ENCODE data around the gene CRHR2. TPM values are rescaled to one million over a fixed set of nuclear protein-coding genes. Genes with fewer than 3 reads are reported as not detected.

Gene CRHR2
- polyA plus RNA-seq, 1 experiment, result not detected

GRCh38 chr7:30613366-30614325 is 68.6 kb downstream of the CRHR2 start:
- DNase-seq (ENCODE audit: low read depth), result no peak
- CTCF ChIA-PET, result interaction anchor here (0.6 to 1.1 kb wide), 2 partner anchors 8 to 416 kb away, joined by 3 to 5 read pairs; no protein-coding TSS in a partner anchor
- POLR2A ChIA-PET, result interaction anchor here (0.7 kb wide), 1 partner anchor 10 kb away, joined by 16 read pairs; no protein-coding TSS in a partner anchor
- Histone ChIP-seq H3K36me3 (ENCODE audit: control insufficient read depth, insufficient read depth, low read length) (peaks cover 27% of the 10 kb centered on the region), H3K27me3 (ENCODE audit: control insufficient read depth, insufficient read depth, low read length) (no peaks in the 10 kb centered on the region), H3K4me3 (ENCODE audit: low read depth, low read length) (no peak overlapping the region)
- no peak for TF ChIP-seq CTCF (IDR thresholded peaks at IDR 0.05; ENCODE audit: insufficient read depth, low read depth, low read length)

- H3K27me3 ChIP-seq (ENCODE audit: control insufficient read depth, insufficient read depth, low read length), result no peaks in the 10 kb centered on the region
- TF ChIP-seq CTCF (IDR thresholded peaks at IDR 0.05; ENCODE audit: insufficient read depth, low read depth, low read length), result no peak
- ChIA-PET CTCF (no interaction called here), POLR2A (no interaction called here)
- H3K36me3 ChIP-seq (ENCODE audit: control insufficient read depth, insufficient read depth, low read length), result peaks cover 24% of the 10 kb centered on the region
- DNase-seq (ENCODE audit: low read depth), result no peak
- H3K4me3 ChIP-seq (ENCODE audit: low read depth, low read length), result no peak overlapping the region
Observed at GRCh38 chr7:30612658-30613265, 69.5 kb downstream of the CRHR2 start.

- Histone ChIP-seq H3K36me3 (ENCODE audit: control insufficient read depth, insufficient read depth, low read length) (peaks cover 13% of the 10 kb centered on the region), H3K4me3 (ENCODE audit: low read depth, low read length) (no peak overlapping the region), H3K27me3 (ENCODE audit: control insufficient read depth, insufficient read depth, low read length) (no peaks in the 10 kb centered on the region)
- POLR2A ChIA-PET, result no interaction called here
- no peak for DNase-seq (ENCODE audit: low read depth)
- CTCF ChIA-PET, result interaction anchor here (0.7 to 0.9 kb wide), 2 partner anchors 8 to 12 kb away, joined by 3 to 5 read pairs; no protein-coding TSS in a partner anchor
- no peak for TF ChIP-seq CTCF (IDR thresholded peaks at IDR 0.05; ENCODE audit: insufficient read depth, low read depth, low read length)
Observed at GRCh38 chr7:30605832-30606231, 76.4 kb downstream of the CRHR2 start.

- POLR2A ChIA-PET, result no interaction called here
- TF ChIP-seq CTCF (IDR thresholded peaks at IDR 0.05; ENCODE audit: insufficient read depth, low read depth, low read length), result no peak
- CTCF ChIA-PET, result interaction anchor here (0.9 kb wide), 1 partner anchor 9 kb away, joined by 5 read pairs; no protein-coding TSS in a partner anchor
- H3K27me3 ChIP-seq (ENCODE audit: control insufficient read depth, insufficient read depth, low read length), result no peaks in the 10 kb centered on the region
- H3K36me3 ChIP-seq (ENCODE audit: control insufficient read depth, insufficient read depth, low read length), result peaks cover 18% of the 10 kb centered on the region
- no peak for DNase-seq (ENCODE audit: low read depth)
- H3K4me3 ChIP-seq (ENCODE audit: low read depth, low read length), result no peak overlapping the region
Observed at GRCh38 chr7:30604901-30605300, 77.4 kb downstream of the CRHR2 start.

Other genes with a start within 250 kb of the CRHR2 start
- 3.3 TPM in 2 replicates for gene NOD1, start 203.7 kb downstream of the CRHR2 start, polyA plus RNA-seq (2011; rRNA removed)
- gene GGCT, start 177.6 kb downstream of the CRHR2 start, polyA plus RNA-seq (2011; rRNA removed), result 16.5 and 18.8 TPM in 2 replicates
- gene GARS1, start 87.6 kb downstream of the CRHR2 start, polyA plus RNA-seq (2011; rRNA removed), result 1,006 and 1,118 TPM in 2 replicates
- gene INMT, start 69.7 kb upstream of the CRHR2 start, polyA plus RNA-seq (2011; rRNA removed), result 1.3 TPM in 2 replicates
- 1.9 and 2.3 TPM in 2 replicates for gene MINDY4, start 89.0 kb upstream of the CRHR2 start, polyA plus RNA-seq (2011; rRNA removed)
- gene AQP1, start 229.4 kb upstream of the CRHR2 start, polyA plus RNA-seq (2011; rRNA removed), result 2.3 and 3.9 TPM in 2 replicates

All from BJ (cell line).